AG04449 (cell line): ENCODE results near the gene CARS1.

Source experiments
- CTCF ChIA-PET: fragments of 350-600 bp; formaldehyde crosslinking; extraction: SDS; loops from one replicate; lab custom pipeline; 2021; ENCODE audit warnings: antibody characterized with exemption; lab: Yijun Ruan, JAX
- POLR2A ChIA-PET: fragments of 400-600, 350-600 bp; formaldehyde crosslinking; extraction: SDS; loops from one replicate; lab custom pipeline; 2020; ENCODE audit warnings: antibody characterized with exemption, inconsistent platforms; lab: Yijun Ruan, JAX
- DNase-seq: peaks from one replicate; pipeline ENCODE4 v3.0.0-alpha.2; 2010; ENCODE audit warnings: low read depth, low spot score
- H3K4me3 ChIP-seq: 2 replicates; pipeline ENCODE4 v1.5.1; 2011; ENCODE audit warnings: low read depth, mild to moderate bottlenecking, control low read depth, low read length
- TF ChIP-seq, protein P1 (sequence below): IDR thresholded peaks from one replicate; pipeline ENCODE4 v1.5.1; 2011; ENCODE audit warnings: mild to moderate bottlenecking, moderate library complexity, low read length, control low read depth, inconsistent platforms; ENCODE audit not compliant: insufficient read depth; ENCODE audit errors: missing control alignments

Gene CARS1

DNA sequence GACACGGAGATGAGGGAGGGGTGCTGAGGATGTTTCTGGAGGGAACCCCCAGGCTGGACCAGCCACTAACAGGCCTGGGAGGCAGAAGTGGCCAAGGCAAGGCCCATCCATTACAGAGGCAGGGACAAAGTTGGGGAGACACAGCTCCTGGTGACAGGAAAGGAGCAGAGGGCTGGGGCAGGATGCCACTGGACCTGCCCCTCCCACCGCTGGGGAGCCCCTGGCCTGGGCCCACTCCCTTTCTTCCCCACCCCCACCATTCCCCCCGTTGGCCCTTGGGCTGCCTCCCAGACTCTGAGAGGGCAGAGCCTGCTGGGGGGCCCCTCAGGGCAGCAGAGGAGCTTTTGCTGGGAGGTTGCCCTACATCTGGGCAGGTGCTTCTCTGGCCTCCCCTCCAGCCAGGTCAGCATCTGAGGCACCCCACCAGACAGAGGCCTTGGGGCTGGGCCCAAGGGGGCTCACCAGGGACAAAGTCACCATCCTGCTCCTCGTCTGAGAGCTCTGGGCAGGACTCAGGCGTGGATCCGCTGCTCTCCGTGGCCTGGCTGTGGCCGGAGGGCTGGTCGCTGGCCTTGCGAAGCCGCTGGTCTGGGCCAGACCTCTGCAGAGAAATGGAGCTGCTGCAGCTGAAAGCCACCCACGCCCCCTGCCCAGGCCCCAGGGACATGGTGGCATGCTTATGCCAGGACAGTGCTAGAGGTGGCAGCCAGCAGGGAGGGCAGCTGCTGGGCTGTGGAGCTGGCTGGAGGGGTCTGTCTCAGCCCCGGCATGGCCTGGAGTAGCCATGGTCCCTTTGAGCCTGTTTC is 33.1 kb upstream of the CARS1 start:
- ChIA-PET CTCF (interaction anchor here (1.0 to 9.3 kb wide), 32 partner anchors 9 to 131 kb away, joined by 3 to 157 read pairs (median 8); partner anchors contain the start of gene CARS1), POLR2A (interaction anchor here (1.2 kb wide), 1 partner anchor 33 kb away, joined by 3 read pairs; the partner anchor contains the start of gene CARS1)
- TF ChIP-seq, protein P1, sequence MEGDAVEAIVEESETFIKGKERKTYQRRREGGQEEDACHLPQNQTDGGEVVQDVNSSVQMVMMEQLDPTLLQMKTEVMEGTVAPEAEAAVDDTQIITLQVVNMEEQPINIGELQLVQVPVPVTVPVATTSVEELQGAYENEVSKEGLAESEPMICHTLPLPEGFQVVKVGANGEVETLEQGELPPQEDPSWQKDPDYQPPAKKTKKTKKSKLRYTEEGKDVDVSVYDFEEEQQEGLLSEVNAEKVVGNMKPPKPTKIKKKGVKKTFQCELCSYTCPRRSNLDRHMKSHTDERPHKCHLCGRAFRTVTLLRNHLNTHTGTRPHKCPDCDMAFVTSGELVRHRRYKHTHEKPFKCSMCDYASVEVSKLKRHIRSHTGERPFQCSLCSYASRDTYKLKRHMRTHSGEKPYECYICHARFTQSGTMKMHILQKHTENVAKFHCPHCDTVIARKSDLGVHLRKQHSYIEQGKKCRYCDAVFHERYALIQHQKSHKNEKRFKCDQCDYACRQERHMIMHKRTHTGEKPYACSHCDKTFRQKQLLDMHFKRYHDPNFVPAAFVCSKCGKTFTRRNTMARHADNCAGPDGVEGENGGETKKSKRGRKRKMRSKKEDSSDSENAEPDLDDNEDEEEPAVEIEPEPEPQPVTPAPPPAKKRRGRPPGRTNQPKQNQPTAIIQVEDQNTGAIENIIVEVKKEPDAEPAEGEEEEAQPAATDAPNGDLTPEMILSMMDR, result no peak
- DNase-seq, result no peak
- H3K4me3 ChIP-seq, result no peak overlapping the region

- POLR2A ChIA-PET, result interaction anchor here (1.2 kb wide), 1 partner anchor 32 kb away, joined by 3 read pairs; the partner anchor contains the start of gene CARS1
- no peak for DNase-seq
- H3K4me3 ChIP-seq, result no peak overlapping the region
- CTCF ChIA-PET, result interaction anchor here (0.7 to 9.3 kb wide), 18 partner anchors 8 to 160 kb away, joined by 3 to 157 read pairs (median 6); partner anchors contain the start of gene CARS1
- TF ChIP-seq, protein P1, result no peak
These were observed 32.2 kb upstream of the CARS1 start for GRCh38 chr11:3089236-3090061.

- POLR2A ChIA-PET, result interaction anchor here (1.2 kb wide), 1 partner anchor 31 kb away, joined by 3 read pairs; the partner anchor contains the start of gene CARS1
- TF ChIP-seq, protein P1, result no peak
- no peak for DNase-seq
- H3K4me3 ChIP-seq, result no peak overlapping the region
- CTCF ChIA-PET, result interaction anchor here (0.7 to 9.3 kb wide), 12 partner anchors 7 to 159 kb away, joined by 3 to 157 read pairs (median 5); partner anchors contain the start of gene CARS1
These were observed 31.6 kb upstream of the CARS1 start for GRCh38 chr11:3088806-3089205.

GRCh38 chr11:3087821-3088800 is 30.9 kb upstream of the CARS1 start:
- DNase-seq, result no peak
- TF ChIP-seq, protein P1, result no peak
- H3K4me3 ChIP-seq, result no peak overlapping the region
- ChIA-PET CTCF (interaction anchor here (1.1 to 9.3 kb wide), 7 partner anchors 11 to 65 kb away, joined by 3 to 157 read pairs (median 5); no protein-coding TSS in a partner anchor), POLR2A (no interaction called here)

DNA sequence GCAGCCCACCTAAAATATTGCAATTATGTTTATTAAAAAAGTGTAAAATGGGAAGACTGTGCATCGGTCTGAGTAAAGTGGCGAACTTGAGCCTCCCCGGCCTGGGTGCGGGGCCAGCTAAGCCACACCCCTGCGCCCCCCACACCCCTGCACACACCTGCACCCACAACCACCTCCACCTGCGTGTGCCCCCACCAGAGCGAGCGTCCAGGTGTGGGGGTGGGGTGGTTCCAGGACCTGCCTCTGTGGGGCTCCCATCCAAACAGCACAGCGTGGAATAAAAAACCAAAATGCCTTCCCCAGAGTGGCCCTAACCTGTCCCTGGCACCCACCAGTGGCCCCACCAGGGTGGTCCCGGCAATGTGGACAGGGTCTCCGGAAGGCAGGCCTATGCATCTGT is 30.1 kb upstream of the CARS1 start:
- ChIA-PET CTCF (interaction anchor here (8.5 to 9.3 kb wide), 2 partner anchors 40 to 49 kb away, joined by 109 to 157 read pairs; no protein-coding TSS in a partner anchor), POLR2A (no interaction called here)

More for the DNA sequence above, 30.1 kb upstream of the CARS1 start:
- H3K4me3 ChIP-seq, result no peak overlapping the region
- TF ChIP-seq, protein P1, result no peak
- DNase-seq, result no peak
